ENCODE data around the gene PPP1R12B.
"Not testable (repeated sequence)": the region's sequence is repeated elsewhere in the genome, so short reads cannot be mapped to it uniquely, and the experiment has no call there.

DNA sequence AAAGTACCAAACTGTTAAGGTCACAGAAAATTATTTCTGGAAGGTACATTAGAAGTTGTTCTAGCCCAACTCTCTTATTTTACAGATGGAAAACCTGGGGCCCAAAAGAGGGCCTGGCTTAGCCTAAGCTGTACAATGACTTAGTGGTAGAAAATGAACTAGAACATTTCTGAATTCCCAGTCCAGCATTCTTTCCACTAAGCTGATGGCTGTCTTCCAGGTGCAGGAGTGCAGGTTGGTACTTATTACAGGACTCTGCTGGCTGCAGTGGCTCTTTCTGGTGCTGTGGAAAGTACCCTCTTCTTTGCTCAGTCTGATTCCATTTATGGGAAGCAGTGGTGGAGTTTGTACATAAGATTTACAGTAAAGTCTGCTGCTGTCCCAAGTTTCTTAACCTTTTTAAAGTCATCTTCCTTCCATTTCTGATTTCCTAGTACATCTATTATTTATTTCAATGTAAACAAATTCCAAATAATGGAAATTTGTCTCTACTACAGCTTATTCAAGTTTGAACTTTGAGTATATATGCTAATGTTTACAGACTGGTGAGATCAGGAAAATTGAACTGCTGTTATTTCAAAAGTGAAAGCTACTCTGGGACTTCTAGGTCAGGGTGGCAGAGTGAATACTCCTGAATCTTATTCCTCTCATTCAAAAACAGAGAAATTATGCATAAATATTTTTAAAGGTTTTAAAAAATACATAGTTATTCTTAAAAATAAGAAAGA is 171.8 kb downstream of the PPP1R12B start:
- TF ChIP-seq, protein P1, sequence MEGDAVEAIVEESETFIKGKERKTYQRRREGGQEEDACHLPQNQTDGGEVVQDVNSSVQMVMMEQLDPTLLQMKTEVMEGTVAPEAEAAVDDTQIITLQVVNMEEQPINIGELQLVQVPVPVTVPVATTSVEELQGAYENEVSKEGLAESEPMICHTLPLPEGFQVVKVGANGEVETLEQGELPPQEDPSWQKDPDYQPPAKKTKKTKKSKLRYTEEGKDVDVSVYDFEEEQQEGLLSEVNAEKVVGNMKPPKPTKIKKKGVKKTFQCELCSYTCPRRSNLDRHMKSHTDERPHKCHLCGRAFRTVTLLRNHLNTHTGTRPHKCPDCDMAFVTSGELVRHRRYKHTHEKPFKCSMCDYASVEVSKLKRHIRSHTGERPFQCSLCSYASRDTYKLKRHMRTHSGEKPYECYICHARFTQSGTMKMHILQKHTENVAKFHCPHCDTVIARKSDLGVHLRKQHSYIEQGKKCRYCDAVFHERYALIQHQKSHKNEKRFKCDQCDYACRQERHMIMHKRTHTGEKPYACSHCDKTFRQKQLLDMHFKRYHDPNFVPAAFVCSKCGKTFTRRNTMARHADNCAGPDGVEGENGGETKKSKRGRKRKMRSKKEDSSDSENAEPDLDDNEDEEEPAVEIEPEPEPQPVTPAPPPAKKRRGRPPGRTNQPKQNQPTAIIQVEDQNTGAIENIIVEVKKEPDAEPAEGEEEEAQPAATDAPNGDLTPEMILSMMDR (conservative IDR thresholded peaks at IDR 0.05; ENCODE audit: low read depth, low read length) = not testable (repeated sequence)
- not testable (repeated sequence) for TF ChIP-seq EZH2 (IDR thresholded peaks at IDR 0.05; ENCODE audit: borderline replicate concordance, low read depth, low read length, poor library complexity, severe bottlenecking)

Measured in A673 (cell line).